ENCODE measurements around the gene KLK6. TPM values are rescaled to one million over a fixed set of nuclear protein-coding genes. Genes with fewer than 3 reads are reported as not detected.

Gene KLK6
- total RNA-seq, 1 donor from 2014 or later = 10.3 TPM

- Histone ChIP-seq H3K4me1 (peaks cover 8% of the 10 kb centered on the region), H3K9me3 (no peaks in the 10 kb centered on the region), H3K27me3 (no peaks in the 10 kb centered on the region), H3K4me3 (no peak overlapping the region), H3K36me3 (no peaks in the 10 kb centered on the region), H3K27ac (no peak overlapping the region)
- no peak for DNase-seq (ENCODE audit: extremely low spot score in 2 of 2)
- TF ChIP-seq POLR2A (IDR thresholded peaks at IDR 0.05) (no peak), POLR2AphosphoS5 (IDR thresholded peaks at IDR 0.05; ENCODE audit: insufficient read depth in 1 of 2, low read depth in 1 of 2) (no peak), CTCF (IDR thresholded peaks at IDR 0.05) (no peak)
- intact Hi-C loops (cut with DNase I) = no loop called here
Measured at GRCh38 chr19:50912727-50913716, 56.4 kb downstream of the KLK6 start.

- no peak overlapping the region for H3K4me3 ChIP-seq
- no peaks in the 10 kb centered on the region for H3K27me3 ChIP-seq
- H3K4me1 ChIP-seq = peaks cover 8% of the 10 kb centered on the region
- intact Hi-C loops (cut with DNase I) = no loop called here
- no peak for TF ChIP-seq POLR2A (IDR thresholded peaks at IDR 0.05)
- no peak for TF ChIP-seq POLR2AphosphoS5 (IDR thresholded peaks at IDR 0.05; ENCODE audit: insufficient read depth in 1 of 2, low read depth in 1 of 2)
- TF ChIP-seq CTCF (IDR thresholded peaks at IDR 0.05) = no peak
- H3K36me3 ChIP-seq = no peaks in the 10 kb centered on the region
- DNase-seq (ENCODE audit: extremely low spot score in 2 of 2) = no peak
- H3K27ac ChIP-seq = no peak overlapping the region
- H3K9me3 ChIP-seq = no peaks in the 10 kb centered on the region
Measured at GRCh38 chr19:50912102-50912599, 57.2 kb downstream of the KLK6 start.

- Histone ChIP-seq H3K27ac (no peak within 1 kb of the TSS), H3K36me3 (no peaks in the 10 kb centered on the region), H3K27me3 (no peaks in the 10 kb centered on the region), H3K9me3 (no peaks in the 10 kb centered on the region), H3K4me1 (peaks cover 8% of the 10 kb centered on the region), H3K4me3 (no peak within 1 kb of the TSS)
- TF ChIP-seq CTCF (IDR thresholded peaks at IDR 0.05) (no peak), POLR2AphosphoS5 (IDR thresholded peaks at IDR 0.05; ENCODE audit: insufficient read depth in 1 of 2, low read depth in 1 of 2) (no peak), POLR2A (IDR thresholded peaks at IDR 0.05) (no peak)
- intact Hi-C loops (cut with DNase I) = no loop called here
- DNase-seq (ENCODE audit: extremely low spot score in 2 of 2) = no peak
Measured at GRCh38 chr19:50911206-50912101, 57.9 kb downstream of the KLK6 start, which contains the start of gene KLK4. TSS of gene KLK4 (minus strand) at chr19:50911395. CDS start at chr19:50910738, 657 bp downstream.

- TF ChIP-seq CTCF (IDR thresholded peaks at IDR 0.05) (no peak), POLR2A (IDR thresholded peaks at IDR 0.05) (no peak), POLR2AphosphoS5 (IDR thresholded peaks at IDR 0.05; ENCODE audit: insufficient read depth in 1 of 2, low read depth in 1 of 2) (no peak)
- Histone ChIP-seq H3K4me3 (no peak overlapping the region), H3K27me3 (no peaks in the 10 kb centered on the region), H3K27ac (no peak overlapping the region), H3K9me3 (no peaks in the 10 kb centered on the region), H3K4me1 (peaks cover 8% of the 10 kb centered on the region), H3K36me3 (no peaks in the 10 kb centered on the region)
- DNase-seq (ENCODE audit: extremely low spot score in 2 of 2) = no peak
- intact Hi-C loops (cut with DNase I) = no loop called here
Measured at GRCh38 chr19:50910722-50911121, 58.7 kb downstream of the KLK6 start.
